NCI-H1417 treated with DMSO at 0.1 percent for 48 hours (cell line): Measurements from ENCODE around the gene TLR1.
"Not testable (repeated sequence)": the region's sequence is repeated elsewhere in the genome, so short reads cannot be mapped to it uniquely, and the experiment has no call there.

Experiments
- DNase-seq: peaks from one replicate; lab custom pipeline; 2025; lab: John Stamatoyannopoulos, UW

The TLR1 gene, protein sequence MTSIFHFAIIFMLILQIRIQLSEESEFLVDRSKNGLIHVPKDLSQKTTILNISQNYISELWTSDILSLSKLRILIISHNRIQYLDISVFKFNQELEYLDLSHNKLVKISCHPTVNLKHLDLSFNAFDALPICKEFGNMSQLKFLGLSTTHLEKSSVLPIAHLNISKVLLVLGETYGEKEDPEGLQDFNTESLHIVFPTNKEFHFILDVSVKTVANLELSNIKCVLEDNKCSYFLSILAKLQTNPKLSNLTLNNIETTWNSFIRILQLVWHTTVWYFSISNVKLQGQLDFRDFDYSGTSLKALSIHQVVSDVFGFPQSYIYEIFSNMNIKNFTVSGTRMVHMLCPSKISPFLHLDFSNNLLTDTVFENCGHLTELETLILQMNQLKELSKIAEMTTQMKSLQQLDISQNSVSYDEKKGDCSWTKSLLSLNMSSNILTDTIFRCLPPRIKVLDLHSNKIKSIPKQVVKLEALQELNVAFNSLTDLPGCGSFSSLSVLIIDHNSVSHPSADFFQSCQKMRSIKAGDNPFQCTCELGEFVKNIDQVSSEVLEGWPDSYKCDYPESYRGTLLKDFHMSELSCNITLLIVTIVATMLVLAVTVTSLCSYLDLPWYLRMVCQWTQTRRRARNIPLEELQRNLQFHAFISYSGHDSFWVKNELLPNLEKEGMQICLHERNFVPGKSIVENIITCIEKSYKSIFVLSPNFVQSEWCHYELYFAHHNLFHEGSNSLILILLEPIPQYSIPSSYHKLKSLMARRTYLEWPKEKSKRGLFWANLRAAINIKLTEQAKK

DNA sequence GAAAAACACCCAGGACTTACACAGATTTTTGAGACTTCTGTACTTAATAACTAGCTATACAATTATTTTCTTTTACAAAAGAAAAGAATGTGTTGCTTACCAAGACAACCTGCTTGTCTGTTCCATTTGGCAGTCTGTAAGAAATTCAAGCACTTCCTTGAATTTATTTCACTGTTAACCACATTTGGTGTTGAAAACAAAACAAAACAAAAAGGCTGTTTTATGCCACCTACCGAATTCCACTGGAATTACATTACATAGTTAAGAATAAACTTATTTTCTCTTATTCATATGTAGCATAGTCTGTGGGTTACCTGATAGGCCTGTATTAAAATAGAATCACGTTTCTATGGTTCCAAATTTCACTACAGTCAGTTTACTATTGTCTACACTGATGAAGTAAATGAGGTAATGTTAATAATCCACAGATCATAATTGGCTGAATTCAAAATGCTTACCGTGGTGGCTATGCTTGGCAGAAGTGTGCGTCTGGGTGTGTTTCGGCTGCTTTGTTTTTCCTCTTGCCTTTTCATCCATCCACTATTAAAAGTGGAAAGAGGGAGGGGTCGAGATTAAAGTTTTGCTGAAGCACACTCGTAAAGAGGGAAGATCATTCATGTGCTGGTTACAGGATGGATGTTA lies at the start of gene TLR1:
Gene TLR1, minus strand, starts transcription at position 138 of the 642 bp plus-strand sequence. CDS start 5,960 bp downstream, outside the sequence.
- no peak for DNase-seq

DNA sequence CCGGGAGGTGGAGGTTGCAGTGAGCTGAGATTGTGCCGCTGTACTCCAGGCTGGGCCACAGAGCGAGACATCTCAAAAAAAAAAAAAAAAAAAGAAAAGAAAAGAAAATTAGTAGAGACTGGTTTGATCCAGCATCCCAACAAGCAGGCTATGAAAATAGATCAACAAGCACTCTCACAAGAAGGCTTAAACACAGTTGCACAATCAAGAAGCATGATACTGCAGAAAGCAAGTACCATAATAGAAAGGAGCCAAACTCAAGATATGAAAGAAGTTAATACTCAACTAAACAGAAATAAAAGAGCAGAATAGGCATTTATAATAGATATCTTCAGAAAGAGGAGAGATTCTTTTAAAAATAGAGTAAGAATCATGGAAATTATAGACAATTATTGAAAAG lies 41.4 kb upstream of the TLR1 start:
- DNase-seq: no peak

DNA sequence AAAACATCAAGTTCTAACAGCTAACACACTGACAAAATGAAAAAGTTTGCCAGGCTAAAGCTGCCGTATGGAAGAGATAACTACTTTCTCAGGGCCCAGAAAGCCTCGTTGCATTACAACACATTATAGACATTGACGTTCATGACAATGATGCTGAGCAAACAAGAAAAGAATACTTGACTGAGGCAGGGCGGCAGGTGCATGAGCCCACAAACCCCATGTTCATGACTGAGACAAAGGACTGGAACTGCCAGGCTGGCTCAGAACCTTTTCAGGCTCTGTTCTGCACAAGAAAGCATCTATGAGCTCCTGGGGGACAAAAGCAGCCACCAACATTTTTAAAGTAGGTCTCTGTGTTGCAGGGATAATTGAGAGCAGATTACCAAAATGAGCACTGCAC lies 38.4 kb upstream of the TLR1 start:
- no peak for DNase-seq

DNA sequence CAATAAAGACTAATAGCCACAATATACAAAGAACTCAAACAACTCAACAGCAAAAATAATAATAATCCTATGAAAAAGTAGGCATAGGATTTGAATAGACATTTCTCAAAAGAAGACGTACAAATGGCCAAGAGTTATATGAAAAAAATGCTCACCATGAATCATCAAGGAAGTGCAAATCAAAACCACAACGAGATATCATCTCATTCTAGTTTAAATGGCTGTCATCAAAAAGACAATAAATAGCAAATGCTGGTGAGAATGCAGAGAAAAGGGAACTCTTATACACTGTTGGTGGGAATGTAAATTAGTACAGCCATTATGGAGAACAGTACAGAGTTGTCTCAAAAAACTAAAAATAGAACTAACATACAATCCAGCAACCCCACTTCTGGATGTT lies 33.3 kb upstream of the TLR1 start:
- no peak for DNase-seq

DNA sequence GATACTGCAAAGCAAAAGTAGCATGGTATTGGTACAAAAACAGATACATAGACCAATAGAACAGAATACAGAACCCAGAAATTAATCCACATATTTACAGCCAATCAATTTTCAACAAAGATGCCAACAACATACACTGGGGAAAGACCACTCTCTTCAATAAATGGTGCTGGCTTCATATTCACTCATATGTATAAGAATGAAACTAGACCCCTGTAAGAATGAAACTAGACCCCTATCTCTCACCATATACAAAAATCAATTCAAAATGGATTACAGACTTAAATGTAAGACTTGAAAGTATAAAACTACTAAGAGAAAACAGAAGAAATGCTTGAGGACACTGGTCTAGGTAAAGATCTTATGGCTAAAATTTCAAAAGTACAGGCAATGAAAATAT lies 32.7 kb upstream of the TLR1 start:
- no peak for DNase-seq

DNA sequence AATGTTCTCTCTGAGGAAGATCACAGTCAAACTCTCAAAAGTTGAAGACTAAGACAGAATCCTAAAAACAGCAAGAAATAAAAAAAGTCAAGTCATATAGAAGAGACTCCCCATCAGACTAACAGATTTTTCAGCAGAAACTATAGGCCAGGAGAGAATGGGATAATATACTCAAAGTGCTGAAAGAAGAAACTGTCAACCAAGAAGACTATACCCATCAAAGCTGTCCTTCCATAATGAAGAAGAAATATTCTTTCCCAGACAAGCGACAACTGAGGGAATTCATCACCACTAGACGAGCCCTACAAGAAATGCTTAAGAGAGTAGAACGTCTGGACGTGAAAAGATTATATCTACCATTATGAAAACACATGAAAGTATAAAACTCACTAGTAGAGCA lies 30.0 kb upstream of the TLR1 start:
- DNase-seq: no peak

DNA sequence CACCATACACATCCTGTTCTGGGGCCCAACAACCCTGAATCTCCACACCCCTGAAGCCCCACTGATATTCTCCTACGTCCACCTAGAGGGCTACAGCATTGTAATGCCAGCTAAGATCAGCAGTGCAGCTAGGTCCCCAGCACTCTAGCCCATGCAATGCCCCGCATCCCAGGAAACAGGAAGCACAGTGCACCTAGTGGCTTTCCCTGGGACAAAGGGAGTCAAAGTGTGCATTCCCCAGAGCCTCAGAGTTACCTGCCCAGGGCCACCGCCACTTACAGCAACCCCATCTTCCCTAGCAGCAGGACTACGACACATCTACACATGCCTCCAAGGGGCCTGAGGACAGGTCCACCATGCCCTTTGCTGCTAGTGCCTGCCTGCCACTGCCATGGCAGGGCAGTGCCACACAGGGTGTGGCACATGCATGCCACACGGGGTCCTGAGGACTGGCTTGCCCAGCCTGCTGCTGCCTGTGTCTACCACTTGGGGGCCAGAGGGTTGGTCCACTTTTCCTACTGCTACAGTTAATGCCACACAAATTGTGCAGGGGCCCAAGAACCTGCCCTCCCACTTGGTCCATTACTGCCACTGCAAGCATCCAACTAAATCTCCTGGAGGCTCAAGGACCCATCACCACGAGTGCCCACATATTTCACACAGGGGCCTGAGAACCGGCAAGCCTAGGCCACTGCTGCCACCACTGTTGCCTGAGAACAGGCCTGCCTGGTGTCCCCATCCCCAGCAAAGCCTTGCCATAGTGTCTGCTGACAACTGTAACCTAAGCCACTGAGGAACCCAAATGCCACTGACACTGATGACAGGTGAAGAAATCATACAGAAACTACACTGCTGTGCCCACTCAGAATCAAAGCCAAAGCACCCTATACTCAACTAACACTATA lies 28.3 kb upstream of the TLR1 start:
- no peak for DNase-seq

DNA sequence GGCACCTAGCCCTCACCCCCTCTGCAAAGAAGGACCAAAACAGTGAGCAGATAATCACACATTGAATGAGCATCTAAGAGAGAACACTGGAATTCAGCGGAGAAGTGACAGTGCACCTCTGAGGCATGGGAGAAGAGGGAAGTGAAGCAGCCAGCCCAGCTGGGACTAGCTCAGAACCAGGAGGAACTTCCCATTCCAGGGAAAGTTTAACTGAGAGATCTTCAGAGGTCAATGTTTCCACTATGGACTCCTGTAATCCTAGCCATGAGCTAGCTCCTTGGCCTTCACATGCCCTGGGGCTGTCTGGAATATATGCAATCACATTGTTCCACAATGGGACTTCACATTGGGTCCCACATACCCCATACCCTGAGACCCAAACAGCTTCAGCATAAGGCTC lies 27.6 kb upstream of the TLR1 start:
- DNase-seq: no peak

DNA sequence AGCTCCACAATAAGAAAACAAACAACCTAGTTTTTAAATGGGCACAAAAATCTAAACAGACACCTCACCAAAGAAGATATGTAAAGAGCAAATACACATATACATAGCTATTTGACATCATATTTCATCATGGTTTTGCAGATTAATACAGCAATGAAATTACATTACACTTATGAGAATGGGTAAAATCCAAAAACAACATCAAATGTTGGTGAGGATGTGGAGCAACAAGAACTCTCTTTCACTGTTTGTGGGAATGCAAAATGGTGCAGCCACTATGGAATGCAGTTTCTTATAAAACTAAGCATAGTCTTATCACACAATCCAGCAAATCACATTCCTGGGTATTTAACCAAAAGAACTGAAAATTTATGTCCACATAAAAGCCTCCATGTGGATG lies 27.1 kb upstream of the TLR1 start:
- no peak for DNase-seq

DNA sequence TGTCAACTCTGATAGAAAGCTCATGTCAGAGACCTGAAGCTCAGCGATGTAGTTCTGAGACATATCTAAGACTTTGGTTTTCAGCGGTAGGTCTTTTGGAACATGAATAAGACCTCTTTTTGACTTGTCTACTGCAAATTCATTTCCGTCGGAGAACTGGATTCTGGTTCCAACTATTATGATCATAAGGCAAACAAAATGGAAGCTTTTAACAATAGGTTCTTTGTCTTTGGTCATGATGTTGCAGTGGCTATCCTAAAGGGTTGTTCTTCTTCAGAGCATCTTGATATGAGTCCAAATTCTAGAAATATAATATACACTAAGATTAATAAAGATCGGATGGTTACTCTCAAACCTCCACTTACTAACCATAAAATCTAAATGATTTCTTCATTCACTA lies 24.6 kb upstream of the TLR1 start:
- no peak for DNase-seq

DNA sequence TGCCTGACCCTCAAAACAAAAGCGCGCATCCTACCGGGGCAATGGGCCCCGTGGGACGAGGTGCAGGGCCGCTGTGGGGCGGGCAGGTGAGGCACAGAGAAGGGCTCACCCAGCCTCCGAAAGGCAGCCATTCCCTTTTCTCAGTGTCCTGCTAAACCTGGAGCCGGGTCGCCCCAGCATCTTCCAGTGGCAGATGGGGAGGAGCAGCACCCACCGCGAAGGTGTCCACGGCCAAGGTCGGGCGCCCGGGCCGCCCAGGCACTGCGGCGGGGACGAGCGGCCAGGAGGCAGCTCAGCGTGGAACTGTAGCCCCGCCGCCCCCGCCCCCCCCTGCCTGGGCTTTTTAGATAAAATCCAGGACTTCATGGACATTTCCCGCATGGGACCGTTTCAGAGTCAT lies 19.2 kb upstream of the TLR1 start:
- DNase-seq: no peak

DNA sequence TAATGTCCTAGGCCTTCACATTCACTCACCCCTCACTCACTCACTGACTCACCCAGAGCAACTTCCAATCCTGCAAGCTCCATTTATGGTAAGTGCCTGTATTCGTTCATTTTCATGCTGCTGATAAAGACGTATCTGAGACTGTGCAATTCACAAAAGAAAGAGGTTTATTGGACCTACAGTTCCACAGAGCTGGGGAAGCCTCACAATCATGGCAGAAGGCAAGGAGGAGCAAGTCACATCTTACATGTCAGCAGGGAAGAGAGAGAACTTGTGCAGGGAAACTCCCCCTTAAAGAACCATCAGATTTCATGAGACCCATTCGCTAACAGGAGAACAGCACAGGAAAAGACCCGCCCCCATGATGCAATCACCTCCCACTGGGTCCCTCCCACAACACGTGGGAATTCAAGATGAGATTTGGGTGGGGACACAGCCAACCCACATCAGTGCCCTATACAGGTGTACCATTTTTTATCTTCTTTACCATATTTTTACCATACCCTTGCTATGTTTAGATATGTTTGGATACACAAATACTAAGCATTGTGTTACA lies 18.2 kb upstream of the TLR1 start:
- no peak for DNase-seq

DNA sequence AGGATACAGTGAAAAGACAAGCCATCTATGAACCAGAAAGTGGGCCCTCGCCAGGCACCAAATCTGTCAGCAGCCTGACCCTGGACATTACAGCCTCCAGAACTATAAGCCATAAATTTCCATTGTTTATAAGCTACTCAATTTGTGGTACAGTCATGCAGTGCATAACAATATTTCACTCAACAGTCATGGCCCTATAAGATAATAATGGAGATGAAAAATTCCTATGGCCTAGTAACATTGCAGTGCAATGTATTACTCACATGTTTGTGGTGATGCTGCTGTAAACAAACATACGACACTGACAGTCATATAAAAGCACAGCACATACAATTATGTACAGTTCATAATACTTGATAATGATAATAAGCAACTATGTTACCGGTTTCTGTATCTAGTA lies 17.1 kb upstream of the TLR1 start:
- no peak for DNase-seq

DNA sequence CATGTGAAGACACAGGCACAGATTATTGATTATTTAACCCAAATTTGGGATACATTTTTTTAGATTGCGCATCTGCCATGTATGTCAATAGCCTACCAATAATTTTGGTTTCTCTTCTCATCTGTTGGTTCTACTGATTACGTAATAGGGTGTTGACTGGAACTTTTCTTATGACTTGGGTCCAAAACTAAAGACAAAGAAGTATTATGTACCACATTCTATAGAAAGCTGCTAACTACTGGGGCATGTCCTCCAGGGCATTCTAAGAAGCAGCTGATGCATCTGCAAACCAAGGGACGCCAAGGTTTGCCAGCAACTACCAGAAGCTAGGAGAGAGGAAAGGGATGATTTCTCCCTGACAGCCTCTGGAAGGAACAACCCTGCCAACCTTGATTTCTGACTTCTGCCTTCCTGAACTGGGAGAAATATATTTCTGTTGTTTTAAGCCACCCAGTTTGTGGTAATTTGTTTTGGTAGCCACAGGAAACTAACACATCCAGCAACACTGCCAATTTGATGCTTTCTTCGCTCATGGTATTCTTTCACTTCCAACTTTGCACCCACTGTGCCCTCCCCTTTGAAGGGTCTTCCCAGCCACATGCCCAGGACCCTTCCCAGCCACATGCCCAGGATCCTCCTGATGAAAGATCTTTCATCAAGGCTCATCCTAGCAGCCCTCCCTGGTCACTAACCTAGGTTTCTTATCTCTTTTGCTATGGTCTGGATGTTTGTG lies 15.9 kb upstream of the TLR1 start:
- DNase-seq: no peak

DNA sequence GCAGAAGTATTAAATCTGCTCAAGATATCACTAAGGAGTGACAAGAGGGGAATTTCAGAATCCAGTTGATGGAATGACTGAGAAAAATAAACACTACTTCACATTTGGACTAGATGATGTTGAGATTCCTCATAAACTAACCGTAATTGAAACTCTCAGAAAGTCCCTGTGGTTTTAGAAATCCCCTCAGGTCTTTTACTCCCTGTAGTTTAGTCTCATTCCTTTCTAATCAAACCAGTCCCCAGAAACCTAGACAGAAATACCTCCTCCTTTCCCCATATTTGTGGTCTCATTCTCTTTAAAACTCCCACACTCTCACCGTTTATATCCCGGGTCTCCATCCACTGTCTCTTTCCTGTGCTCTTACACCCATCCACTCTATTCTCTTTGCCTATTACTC lies 15.0 kb upstream of the TLR1 start:
- no peak for DNase-seq

DNA sequence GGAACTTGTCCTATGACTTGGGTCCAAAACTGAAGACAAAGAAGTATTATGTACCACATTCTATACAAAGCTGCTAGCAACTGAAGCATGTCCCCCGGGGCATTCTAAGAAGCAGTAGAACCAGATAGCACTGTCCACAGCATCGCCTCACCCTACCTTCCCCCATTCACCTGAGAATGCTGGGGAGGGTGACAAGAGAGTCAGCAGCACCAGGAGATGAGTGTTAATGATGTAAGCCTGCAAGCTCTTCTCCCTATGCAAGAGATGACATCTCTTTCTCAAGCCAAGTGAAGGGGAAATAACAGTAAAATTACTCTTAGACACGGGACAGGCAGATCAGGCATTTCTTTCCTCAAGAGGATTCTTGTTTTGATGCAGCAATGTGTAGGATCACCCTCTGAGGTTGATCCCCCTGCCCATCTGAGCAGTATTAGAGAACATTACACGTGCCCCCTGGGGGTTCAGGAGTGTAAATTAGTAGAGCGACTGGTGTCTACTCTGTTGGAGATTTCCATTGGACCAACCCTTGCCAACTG lies 13.9 kb upstream of the TLR1 start:
- no peak for DNase-seq

DNA sequence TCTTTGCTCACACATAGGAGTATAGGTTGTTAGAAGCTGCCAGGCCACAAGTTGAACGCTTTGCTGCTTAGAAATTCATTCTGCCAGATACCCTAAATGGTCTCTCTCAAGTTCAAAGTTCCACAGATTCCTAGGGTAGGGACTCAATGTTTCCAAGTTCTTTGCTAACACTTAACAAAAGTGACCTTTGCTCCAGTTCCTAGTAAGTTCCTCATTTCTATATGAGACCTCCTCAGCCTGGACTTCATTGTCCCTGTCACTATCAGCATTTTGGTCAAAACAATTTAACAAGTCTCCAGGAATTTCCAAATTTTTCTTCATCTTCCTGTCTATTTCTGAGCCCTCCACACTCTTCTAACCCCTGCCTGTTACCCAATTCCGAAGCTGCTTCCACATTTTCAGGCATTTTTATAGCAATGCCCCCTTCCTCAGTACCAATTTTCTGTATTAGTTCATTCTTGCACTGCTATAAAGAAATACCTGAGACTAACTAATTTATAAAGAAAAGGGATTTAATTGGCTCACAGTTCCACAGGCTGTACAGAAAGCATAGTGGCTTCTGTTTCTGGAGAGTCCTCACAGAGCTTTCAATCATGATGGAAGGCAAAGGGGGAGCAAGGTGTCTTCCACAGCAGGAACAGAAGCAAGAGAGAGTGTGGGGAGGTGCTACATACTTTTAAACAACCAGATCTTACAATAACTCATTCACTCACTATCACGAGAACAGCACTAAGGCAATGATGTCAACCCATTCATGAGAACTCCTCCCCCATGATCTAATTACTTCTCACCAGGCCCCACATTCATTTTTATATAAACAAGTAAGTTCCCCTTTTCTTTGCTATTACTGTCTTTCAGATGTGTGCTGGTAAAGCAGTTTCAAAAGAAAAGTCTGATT lies 11.5 kb upstream of the TLR1 start:
- no peak for DNase-seq

DNA sequence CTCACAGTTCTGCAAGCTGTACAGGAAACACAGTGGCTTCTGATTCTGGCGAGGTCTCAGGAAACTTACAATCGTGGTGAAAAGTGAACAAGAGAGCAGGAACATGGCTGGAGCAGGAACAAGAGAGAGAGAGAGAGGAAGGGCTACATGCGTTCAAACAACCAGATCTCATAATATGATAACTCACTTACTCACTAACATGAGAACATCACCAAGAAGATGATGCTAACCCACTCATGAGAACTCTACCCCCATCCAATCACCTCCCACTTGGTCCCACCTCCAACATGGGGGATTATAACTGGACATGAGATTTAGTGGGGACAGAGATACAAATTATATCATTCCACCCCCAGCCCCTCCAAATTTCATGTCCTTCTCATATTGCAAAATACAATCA lies 9.8 kb upstream of the TLR1 start:
- no peak for DNase-seq

DNA sequence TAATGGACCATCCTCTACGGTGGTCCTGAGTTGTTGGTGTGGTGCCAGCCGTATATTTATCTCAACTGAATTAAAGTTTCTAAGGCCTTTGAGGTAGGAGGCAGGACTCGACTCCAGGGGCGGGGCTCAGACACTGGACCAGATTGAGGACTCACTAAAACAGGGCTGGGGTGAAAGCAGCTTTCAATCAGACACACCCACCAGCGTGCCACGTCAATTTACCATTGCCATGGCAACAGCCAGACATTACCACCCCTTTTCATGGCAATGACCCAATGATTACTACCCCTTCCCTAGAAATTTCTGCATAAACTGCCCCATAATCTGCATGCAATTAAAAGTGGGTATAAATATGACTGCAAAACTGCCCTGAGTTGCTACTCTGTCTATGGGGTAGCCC lies 6.7 kb upstream of the TLR1 start:
- DNase-seq: no peak

DNA sequence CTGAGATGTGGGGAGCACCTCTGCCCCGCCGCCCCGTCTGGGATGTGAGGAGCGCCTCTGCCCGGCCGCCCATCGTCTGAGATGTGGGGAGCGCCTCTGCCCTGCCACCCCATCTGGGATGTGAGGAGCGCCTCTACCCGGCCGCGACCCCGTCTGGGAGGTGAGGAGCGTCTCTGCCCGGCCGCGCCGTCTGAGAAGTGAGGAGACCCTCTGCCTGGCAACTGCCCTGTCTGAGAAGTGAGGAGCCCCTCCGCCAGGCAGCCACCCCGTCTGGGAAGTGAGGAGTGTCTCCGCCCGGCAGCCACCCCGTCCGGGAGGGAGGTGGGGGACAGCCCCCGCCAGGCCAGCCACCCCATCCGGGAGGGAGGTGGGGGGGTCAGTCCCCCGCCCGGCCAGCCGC lies 2.9 kb upstream of the TLR1 start:
- DNase-seq: not testable (repeated sequence)
